ENCODE results near the gene SEPTIN7. TPM values are rescaled to one million over a fixed set of nuclear protein-coding genes. Genes with fewer than 3 reads are reported as not detected.

Gene SEPTIN7
- total RNA-seq, 1 experiment from 2014 or later = 140 TPM

DNA sequence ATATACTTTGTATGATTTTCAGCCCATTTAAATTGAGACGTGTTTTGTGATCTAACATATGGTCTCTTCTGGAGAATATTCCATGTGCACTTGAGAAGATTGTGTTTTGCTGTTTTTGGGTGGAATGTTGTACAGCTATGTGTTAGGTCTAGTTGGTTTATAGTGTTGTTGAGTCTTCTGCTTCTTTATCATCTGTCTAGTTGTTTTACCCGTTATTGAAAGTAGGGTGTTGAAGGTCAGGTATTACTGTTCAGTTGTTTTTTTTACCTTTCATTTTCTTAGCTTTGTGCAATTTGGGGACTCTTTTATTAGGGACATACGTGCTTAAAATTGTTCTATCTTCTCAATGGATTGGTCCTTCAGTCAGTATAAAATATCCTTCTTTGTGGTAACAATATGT, 18.5 kb downstream of the SEPTIN7 start (continued):
- TF ChIP-seq YY1 (IDR thresholded peaks at IDR 0.05; ENCODE audit: extremely low read depth, insufficient replicate concordance, low read depth, low read length) (no peak), JUND (IDR thresholded peaks at IDR 0.05) (no peak), ZFX (IDR thresholded peaks at IDR 0.05) (no peak)
- TF ChIP-seq, protein P1, sequence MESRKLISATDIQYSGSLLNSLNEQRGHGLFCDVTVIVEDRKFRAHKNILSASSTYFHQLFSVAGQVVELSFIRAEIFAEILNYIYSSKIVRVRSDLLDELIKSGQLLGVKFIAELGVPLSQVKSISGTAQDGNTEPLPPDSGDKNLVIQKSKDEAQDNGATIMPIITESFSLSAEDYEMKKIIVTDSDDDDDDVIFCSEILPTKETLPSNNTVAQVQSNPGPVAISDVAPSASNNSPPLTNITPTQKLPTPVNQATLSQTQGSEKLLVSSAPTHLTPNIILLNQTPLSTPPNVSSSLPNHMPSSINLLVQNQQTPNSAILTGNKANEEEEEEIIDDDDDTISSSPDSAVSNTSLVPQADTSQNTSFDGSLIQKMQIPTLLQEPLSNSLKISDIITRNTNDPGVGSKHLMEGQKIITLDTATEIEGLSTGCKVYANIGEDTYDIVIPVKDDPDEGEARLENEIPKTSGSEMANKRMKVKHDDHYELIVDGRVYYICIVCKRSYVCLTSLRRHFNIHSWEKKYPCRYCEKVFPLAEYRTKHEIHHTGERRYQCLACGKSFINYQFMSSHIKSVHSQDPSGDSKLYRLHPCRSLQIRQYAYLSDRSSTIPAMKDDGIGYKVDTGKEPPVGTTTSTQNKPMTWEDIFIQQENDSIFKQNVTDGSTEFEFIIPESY (IDR thresholded peaks at IDR 0.05; ENCODE audit: extremely low read depth, insufficient replicate concordance, low read length) = no peak
- TF ChIP-seq, protein P2, sequence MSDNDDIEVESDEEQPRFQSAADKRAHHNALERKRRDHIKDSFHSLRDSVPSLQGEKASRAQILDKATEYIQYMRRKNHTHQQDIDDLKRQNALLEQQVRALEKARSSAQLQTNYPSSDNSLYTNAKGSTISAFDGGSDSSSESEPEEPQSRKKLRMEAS (IDR thresholded peaks at IDR 0.05) = no peak

DNA sequence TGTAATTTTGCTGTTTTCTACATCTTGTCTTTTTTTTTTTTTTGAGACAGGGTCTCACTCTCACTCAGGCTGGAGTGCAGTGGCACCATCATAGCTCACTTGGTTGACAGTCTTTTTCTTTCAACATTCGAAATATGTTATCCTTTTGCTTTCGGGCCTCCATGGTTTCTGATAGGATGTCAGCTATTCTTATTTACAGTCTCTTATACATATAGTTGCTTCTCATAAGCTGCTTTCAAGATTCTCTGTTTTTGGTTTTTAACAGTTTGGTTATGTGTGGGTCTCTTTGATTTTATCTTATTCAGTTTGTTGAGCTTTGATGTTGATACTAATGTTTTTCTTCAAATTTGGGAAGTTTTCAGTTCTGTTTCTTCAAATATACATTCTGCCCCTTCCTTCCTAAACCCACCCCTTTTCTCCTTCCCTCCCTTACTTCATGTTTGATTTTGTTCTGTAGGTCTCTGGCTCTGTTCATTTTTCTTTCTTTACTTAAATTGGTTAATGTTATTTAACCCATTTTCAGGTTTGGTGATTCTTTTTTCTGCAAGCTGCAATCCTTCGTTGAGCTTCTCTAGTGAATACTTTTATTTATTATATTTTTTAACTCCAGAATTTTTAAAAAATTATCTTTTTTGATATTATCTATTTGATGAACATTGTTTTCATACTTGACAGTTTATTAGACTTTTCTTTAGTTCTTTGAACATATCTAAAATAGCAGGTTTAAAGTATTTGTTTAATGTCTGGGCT, 19.3 kb downstream of the SEPTIN7 start:
- RAD21 ChIA-PET (ENCODE audit: low non-redundant PET in 1 of 2, low total read pairs in 2 of 2, uncharacterized antibody in 2 of 2, unreplicated experiment in 2 of 2) = interaction anchor here in 1 of 2 experiments (0.7 kb wide), 1 partner anchor 156 kb away, joined by 3 read pairs; no protein-coding TSS in a partner anchor
- H3K9me2 ChIP-seq (ENCODE audit: insufficient read depth) = no peaks in the 10 kb centered on the region
- TF ChIP-seq ZNF274 (IDR thresholded peaks at IDR 0.05; ENCODE audit: low read depth, low read length) = no peak
- POLR2A ChIA-PET = no interaction called here
- CTCF ChIA-PET = interaction anchor here (0.7 kb wide), 1 partner anchor 110 kb away, joined by 3 read pairs; no protein-coding TSS in a partner anchor
- H3K4me2 ChIP-seq (ENCODE audit: low read length) = no peak overlapping the region
- intact Hi-C loops (cut with micrococcal nuclease) = no loop called here
- no TSS peak for BruUV-seq (replicated peaks)
- H3K9ac ChIP-seq (ENCODE audit: low read length) = no peak overlapping the region
- H3K27ac ChIP-seq (ENCODE audit: low read depth, low read length) = no peak overlapping the region
- peaks cover 99% of the 10 kb centered on the region for H3K79me2 ChIP-seq (ENCODE audit: insufficient read depth, low read length)
- no peaks in the 10 kb centered on the region for H3K36me3 ChIP-seq (ENCODE audit: control insufficient read depth in 1 of 2, insufficient read depth in 2 of 2, low read length in 2 of 2)
- ATAC-seq = no peak
- H3K4me1 ChIP-seq (ENCODE audit: control insufficient read depth in 1 of 2, insufficient read depth in 2 of 2, low read length in 2 of 2) = no peaks in the 10 kb centered on the region
- H2AFZ ChIP-seq (ENCODE audit: low read depth, low read length, poor library complexity, severe bottlenecking) = no peak overlapping the region
- no peaks in the 10 kb centered on the region for H3K27me3 ChIP-seq (ENCODE audit: insufficient read depth, low read length)
- no peak for DNase-seq (ENCODE audit: low read depth, low spot score)
- no peak overlapping the region for H3K4me3 ChIP-seq (replicated peaks in 1 of 2; ENCODE audit: low read depth in 1 of 2, low read length in 2 of 2)
- peaks cover 15% of the 10 kb centered on the region; the same call in 1 of the 2 replicates for H4K20me1 ChIP-seq (ENCODE audit: insufficient read depth)
- H3K9me3 ChIP-seq (ENCODE audit: control insufficient read depth in 1 of 2, insufficient read depth in 1 of 2, low read depth in 1 of 2, low read length in 2 of 2) = no peaks in the 10 kb centered on the region

All from HCT116 (cell line).